HEK293 (cell line): Measurements from ENCODE around the gene CD93.

Source experiments
- ATF2 ChIP-seq: fragments of 450-650 bp; formaldehyde crosslinking; IDR thresholded peaks from 2 replicates; pipeline ENCODE4 v1.5.1; 2016; ENCODE audit warnings: missing biosample characterization, missing genetic modification characterization, low read depth
- REPIN1 ChIP-seq: fragments of 450-650 bp; formaldehyde crosslinking; IDR thresholded peaks from 2 replicates; pipeline ENCODE4 v1.5.1; 2017; ENCODE audit warnings: missing biosample characterization, missing genetic modification characterization, low read depth
- ZNF23 ChIP-seq: fragments of 450-650 bp; formaldehyde crosslinking; IDR thresholded peaks from 2 replicates; pipeline ENCODE4 v1.5.1; 2016; ENCODE audit warnings: missing biosample characterization, missing genetic modification characterization, borderline replicate concordance
- ZNF24 ChIP-seq: fragments of 450-650 bp; formaldehyde crosslinking; IDR thresholded peaks from 2 replicates; pipeline ENCODE4 v1.5.1; 2016; ENCODE audit warnings: missing biosample characterization, missing genetic modification characterization
- ZNF433 ChIP-seq: fragments of 450-650 bp; formaldehyde crosslinking; IDR thresholded peaks from 2 replicates; pipeline ENCODE4 v1.5.1; 2016; ENCODE audit warnings: missing biosample characterization, missing genetic modification characterization, low read depth
- ZNF513 ChIP-seq: fragments of 450-650 bp; IDR thresholded peaks from 2 replicates; pipeline ENCODE4 v1.5.1; 2018; ENCODE audit warnings: missing biosample characterization, missing genetic modification characterization
- ZNF580 ChIP-seq: fragments of 450-650 bp; formaldehyde crosslinking; IDR thresholded peaks from 2 replicates; pipeline ENCODE4 v1.5.1; 2016; ENCODE audit warnings: missing biosample characterization, missing genetic modification characterization
- ZNF639 ChIP-seq: fragments of 450-650 bp; formaldehyde crosslinking; IDR thresholded peaks from 2 replicates; pipeline ENCODE4 v1.5.1; 2016; ENCODE audit warnings: missing biosample characterization, missing genetic modification characterization
- ZNF76 ChIP-seq: fragments of 450-650 bp; formaldehyde crosslinking; IDR thresholded peaks from 2 replicates; pipeline ENCODE4; 2016; ENCODE audit warnings: low read depth, missing biosample characterization, missing genetic modification characterization, borderline replicate concordance
- ZSCAN23 ChIP-seq: fragments of 450-650 bp; formaldehyde crosslinking; IDR thresholded peaks from 2 replicates; pipeline ENCODE4 v1.5.1; 2016; ENCODE audit warnings: missing biosample characterization, missing genetic modification characterization
- TF ChIP-seq, protein P1 (sequence below): fragments of 450-650 bp; formaldehyde crosslinking; IDR thresholded peaks from 2 replicates; pipeline ENCODE4 v1.5.1; 2016; ENCODE audit warnings: missing biosample characterization, missing genetic modification characterization

DNA sequence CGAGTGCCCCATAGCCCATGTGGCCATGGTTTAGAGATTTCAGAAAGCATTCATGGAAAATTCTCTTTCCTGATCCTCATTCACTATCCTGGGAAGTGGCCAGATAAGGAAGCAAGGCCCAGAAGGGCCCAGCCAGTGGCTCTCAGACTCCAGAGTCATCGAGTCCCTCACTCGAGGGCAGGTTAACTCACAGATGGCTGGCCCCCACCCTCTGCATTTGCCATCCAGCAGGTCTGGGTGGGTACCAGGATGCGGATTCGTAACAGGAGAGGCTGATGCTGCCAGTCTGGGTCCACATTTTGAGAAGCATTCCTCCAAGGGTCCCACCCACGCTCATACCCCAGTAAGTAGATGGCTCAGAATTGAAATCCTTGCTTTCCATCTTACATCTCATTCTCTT lies 54.8 kb downstream of the CD93 start:
- TF ChIP-seq, protein P1, sequence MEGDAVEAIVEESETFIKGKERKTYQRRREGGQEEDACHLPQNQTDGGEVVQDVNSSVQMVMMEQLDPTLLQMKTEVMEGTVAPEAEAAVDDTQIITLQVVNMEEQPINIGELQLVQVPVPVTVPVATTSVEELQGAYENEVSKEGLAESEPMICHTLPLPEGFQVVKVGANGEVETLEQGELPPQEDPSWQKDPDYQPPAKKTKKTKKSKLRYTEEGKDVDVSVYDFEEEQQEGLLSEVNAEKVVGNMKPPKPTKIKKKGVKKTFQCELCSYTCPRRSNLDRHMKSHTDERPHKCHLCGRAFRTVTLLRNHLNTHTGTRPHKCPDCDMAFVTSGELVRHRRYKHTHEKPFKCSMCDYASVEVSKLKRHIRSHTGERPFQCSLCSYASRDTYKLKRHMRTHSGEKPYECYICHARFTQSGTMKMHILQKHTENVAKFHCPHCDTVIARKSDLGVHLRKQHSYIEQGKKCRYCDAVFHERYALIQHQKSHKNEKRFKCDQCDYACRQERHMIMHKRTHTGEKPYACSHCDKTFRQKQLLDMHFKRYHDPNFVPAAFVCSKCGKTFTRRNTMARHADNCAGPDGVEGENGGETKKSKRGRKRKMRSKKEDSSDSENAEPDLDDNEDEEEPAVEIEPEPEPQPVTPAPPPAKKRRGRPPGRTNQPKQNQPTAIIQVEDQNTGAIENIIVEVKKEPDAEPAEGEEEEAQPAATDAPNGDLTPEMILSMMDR = no peak
- TF ChIP-seq ZNF513 (tag by site-specific recombination) (no peak), ZNF24 (tag by site-specific recombination) (no peak), ZNF639 (tag by site-specific recombination) (no peak), ZNF23 (tag by site-specific recombination) (no peak), ZNF76 (tag by site-specific recombination) (no peak), ZSCAN23 (tag by site-specific recombination) (no peak), REPIN1 (tag by site-specific recombination) (no peak), ZNF580 (no peak), ZNF433 (no peak), ATF2 (tag by site-specific recombination) (no peak)
